Gastrocnemius medialis (tissue), 4 donors: ENCODE data around the gene BRAT1. TPM values are rescaled to one million over a fixed set of nuclear protein-coding genes. Genes with fewer than 3 reads are reported as not detected.
"Not testable (repeated sequence)": the region's sequence is repeated elsewhere in the genome, so short reads cannot be mapped to it uniquely, and the experiment has no call there.

Experiments
- ATAC-seq, 2 donors: fragments of 150-250 bp; one replicate each; pipeline ENCODE4 v1.9.1; 2016
- DNase-seq, 2 donors: peaks; one replicate each; pipeline ENCODE4 v3.0.0-alpha.2; 2019
- H3K27ac ChIP-seq, 4 donors: fragments of 200-600 bp; sonication (generic); 1 replicate in 1 of 4; 2 replicates in 3 of 4; pipeline ENCODE4 v1.5.1; 2016 to 2018; ENCODE audit warnings: mild to moderate bottlenecking in 2 of 4, moderate library complexity in 1 of 4
- H3K27me3 ChIP-seq, 3 donors: fragments of 200-600 bp; sonication (generic) in 2 of 3; 1 replicate in 1 of 3; 2 replicates in 2 of 3; pipeline versions ENCODE4 v1.5.1 to v1.6.0; 2016 to 2019; ENCODE audit warnings: mild to moderate bottlenecking in 1 of 3, moderate library complexity in 1 of 3
- H3K36me3 ChIP-seq, 2 donors: fragments of 200-600 bp; sonication (generic) in 1 of 2; one replicate each; pipeline ENCODE4 v1.5.1; 2017 to 2018
- H3K4me1 ChIP-seq, 2 donors: fragments of 200-600 bp; sonication (generic) in 1 of 2; one replicate each; pipeline ENCODE4 v1.5.1; 2016 to 2017; ENCODE audit warnings: mild to moderate bottlenecking in 2 of 2
- H3K4me3 ChIP-seq, 4 donors: fragments of 200-600 bp; sonication (generic) in 3 of 4; 1 replicate in 1 of 4; 2 replicates in 3 of 4; pipeline ENCODE4 v1.5.1; 2016 to 2019; ENCODE audit warnings: mild to moderate bottlenecking in 2 of 4
- H3K9me3 ChIP-seq, 3 donors: fragments of 200-600 bp; sonication (generic) in 2 of 3; 1 replicate in 1 of 3; 2 replicates in 2 of 3; pipeline ENCODE4 v1.5.1; 2016 to 2019
- CTCF ChIP-seq, 5 experiments: fragments of 450-650 bp in 3 of 5; fragments of 200-600 bp in 2 of 5; sonication (generic) in 2 of 5; IDR thresholded peaks in 4 of 5; conservative IDR thresholded peaks in 1 of 5; 1 replicate in 4 of 5; 2 replicates in 1 of 5; pipeline ENCODE4 v1.5.1; 2016 to 2019; ENCODE audit warnings: antibody characterized with exemption in 5 of 5, mild to moderate bottlenecking in 3 of 5, moderate library complexity in 3 of 5
- POLR2A ChIP-seq, 2 donors: fragments of 450-650 bp; IDR thresholded peaks; one replicate each; pipeline ENCODE4 v1.6.1; 2017; ENCODE audit warnings: antibody characterized with exemption in 2 of 2, mild to moderate bottlenecking in 2 of 2, moderate library complexity in 2 of 2
- in situ Hi-C, 4 donors: fragments of 200-750 bp; cut with MboI; loops; one replicate each; pipeline versions ENCODE4 v1.15.0 to v1.8.0; 2017; ENCODE audit warnings: low sequenced_read_pairs in 4 of 4
- intact Hi-C: fragments of 100-400 bp; cut with DNase I; formaldehyde crosslinking; loops from one replicate; pipeline ENCODE4 v1.15.1; 2023; ENCODE audit warnings: low total_unique reads
- total RNA-seq, 4 donors: library from RNA; depleted of rRNA; stranded (reverse); fragments of >200 nt; gene quantifications; one replicate each; pipeline versions ENCODE4 v1.1.0 to v1.2.3, GENCODE V29; 2016

The BRAT1 gene
- total RNA-seq, 4 donors from 2014 or later, result 15.3 to 36.4 (median 20.2) TPM

GRCh38 chr7:2532816-2533215 is 22.5 kb downstream of the BRAT1 start:
- intact Hi-C loops, H3K4me1 ChIP-seq, in situ Hi-C loops, H3K9me3 ChIP-seq, H3K27ac ChIP-seq, H3K36me3 ChIP-seq, ATAC-seq, H3K4me3 ChIP-seq, DNase-seq: not testable (repeated sequence)
- peaks cover 5 to 10% (median 6%) of the 10 kb centered on the region in 3 donors for H3K27me3 ChIP-seq

DNA sequence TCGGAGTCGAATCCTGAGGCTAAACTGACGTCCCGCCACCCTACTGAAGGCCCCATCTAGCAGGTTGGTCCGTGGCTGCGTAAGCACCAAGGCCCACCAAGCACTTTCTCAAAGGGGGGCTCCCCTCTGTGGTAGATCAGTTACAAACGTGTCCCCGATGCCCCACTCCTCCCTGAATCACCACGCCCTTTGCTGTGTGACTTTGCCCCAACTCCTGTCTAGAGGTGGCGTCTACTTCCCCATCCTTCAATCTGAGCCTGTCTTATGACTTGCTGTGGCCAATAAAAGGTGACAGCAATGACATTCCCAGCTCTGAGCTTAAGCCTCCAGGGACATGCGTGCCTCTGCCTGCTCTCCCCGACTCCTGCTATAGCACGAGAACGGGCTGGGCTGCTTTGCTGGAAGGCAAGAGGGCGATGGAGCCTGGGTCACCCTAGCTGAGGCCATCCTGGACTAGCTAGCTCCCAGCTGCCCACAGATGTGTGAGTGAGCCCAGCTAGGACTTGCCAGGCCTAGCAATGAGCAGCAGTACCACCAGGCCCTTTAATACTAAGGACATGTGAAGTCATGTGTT is 23.0 kb downstream of the BRAT1 start:
- in situ Hi-C loops, ATAC-seq, DNase-seq, intact Hi-C loops, H3K4me1 ChIP-seq, H3K9me3 ChIP-seq, H3K27ac ChIP-seq, H3K36me3 ChIP-seq, H3K4me3 ChIP-seq: not testable (repeated sequence)
- peaks cover 5 to 10% (median 6%) of the 10 kb centered on the region in 3 donors for H3K27me3 ChIP-seq

DNA sequence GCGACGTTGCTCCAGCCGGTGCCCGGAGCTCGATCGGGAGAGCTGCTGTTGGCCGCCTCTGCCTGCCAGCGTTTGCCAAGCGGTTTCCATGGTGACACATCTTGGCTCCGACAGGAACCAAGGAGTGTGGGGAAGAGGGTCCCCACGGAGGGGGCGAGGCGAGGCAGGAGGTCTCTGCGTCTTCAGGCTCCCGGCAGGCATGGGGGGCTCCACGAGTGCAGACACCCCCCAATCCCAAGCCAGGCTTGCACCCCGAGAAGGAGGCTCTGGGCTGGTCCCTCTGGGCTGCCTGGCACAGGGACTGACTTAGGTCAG is 23.6 kb downstream of the BRAT1 start:
- ATAC-seq, H3K9me3 ChIP-seq, intact Hi-C loops, H3K4me1 ChIP-seq, in situ Hi-C loops, DNase-seq, H3K36me3 ChIP-seq, H3K27ac ChIP-seq, H3K4me3 ChIP-seq: not testable (repeated sequence)
- H3K27me3 ChIP-seq, result peaks cover 5 to 10% (median 6%) of the 10 kb centered on the region in 3 donors

GRCh38 chr7:2530994-2531795 is 24.1 kb downstream of the BRAT1 start:
- in situ Hi-C loops, ATAC-seq, H3K27ac ChIP-seq, intact Hi-C loops, H3K4me1 ChIP-seq, H3K4me3 ChIP-seq, H3K9me3 ChIP-seq, H3K36me3 ChIP-seq, DNase-seq: not testable (repeated sequence)
- peaks cover 5 to 10% (median 6%) of the 10 kb centered on the region in 3 donors for H3K27me3 ChIP-seq

- in situ Hi-C loops, result no loop called here
- intact Hi-C loops, result no loop called here
- ATAC-seq (peak; percentile 34 to 42), DNase-seq (peak in 1 of 2 donors; percentile 32)
- Histone ChIP-seq H3K9me3 (no peaks in the 10 kb centered on the region), H3K4me1 (no peaks in the 10 kb centered on the region), H3K27ac (peak overlapping the region in 2 of 4 donors; percentile 34 to 51), H3K4me3 (no peak overlapping the region), H3K36me3 (no peaks in the 10 kb centered on the region), H3K27me3 (peaks cover 5 to 10% (median 6%) of the 10 kb centered on the region in 3 donors)
- TF ChIP-seq POLR2A (IDR thresholded peaks at IDR 0.05) (no peak), CTCF (IDR thresholded peaks at IDR 0.05 in 4 of 5, conservative IDR thresholded peaks at IDR 0.05 in 1 of 5) (no peak)
Measured at GRCh38 chr7:2530071-2530987, 25.0 kb downstream of the BRAT1 start.

DNA sequence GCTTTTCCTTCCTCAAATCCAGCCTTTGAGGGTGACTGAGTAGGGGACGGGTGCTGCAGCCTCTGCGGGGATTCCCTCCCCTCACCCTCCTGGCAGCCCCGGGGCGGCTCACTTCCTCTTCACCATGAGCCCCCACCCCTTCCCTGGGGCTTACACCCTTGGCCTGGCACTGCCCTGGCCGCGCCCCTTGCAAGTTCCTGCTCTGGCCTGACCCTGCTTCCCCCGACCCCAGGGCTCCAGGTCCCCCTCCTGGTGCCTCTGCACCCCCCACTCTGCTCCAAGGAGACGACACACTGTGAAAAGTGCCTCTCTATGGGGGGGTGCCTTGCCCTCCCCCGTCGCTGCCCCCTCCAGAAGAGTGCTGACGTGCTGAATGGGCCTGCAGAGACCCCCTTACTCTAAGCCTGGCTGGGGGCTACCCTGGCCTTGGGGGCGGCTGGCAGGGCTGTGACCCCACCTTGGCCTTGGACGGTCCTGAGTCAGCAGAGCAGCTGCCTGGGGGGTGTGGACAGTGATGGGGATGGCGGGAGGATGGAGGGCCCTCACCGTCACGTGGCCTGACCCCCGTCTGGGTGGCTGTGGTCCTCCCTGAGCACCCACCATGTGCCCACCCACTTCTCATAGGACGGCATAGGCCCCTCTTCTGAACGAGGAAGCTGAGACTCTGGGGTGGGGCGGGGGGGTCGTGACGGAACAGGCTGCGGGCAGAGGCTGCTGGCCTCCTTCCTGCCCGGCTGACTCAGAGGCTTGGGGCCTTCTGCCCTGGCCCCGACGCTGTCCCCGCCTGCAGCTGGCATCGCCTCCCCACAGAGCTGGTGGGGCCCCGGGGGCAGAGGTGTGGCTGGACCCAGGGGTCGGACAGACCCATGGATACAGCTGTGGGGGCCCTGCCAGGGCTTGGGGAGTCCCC is 25.9 kb downstream of the BRAT1 start:
- DNase-seq, result peak; percentile 48 to 61
- Histone ChIP-seq H3K4me3 (no peak overlapping the region), H3K9me3 (no peaks in the 10 kb centered on the region), H3K27me3 (peaks cover 6 to 19% (median 6%) of the 10 kb centered on the region in 3 donors), H3K27ac (peak overlapping the region in 3 of 4 donors; percentile 43 to 51 (median 44)), H3K36me3 (no peaks in the 10 kb centered on the region), H3K4me1 (peaks cover 0 to 2% of the 10 kb centered on the region in 2 donors)
- ATAC-seq, result peak; percentile 16 to 30
- intact Hi-C loops, result no loop called here
- in situ Hi-C loops, result no loop called here
- no peak for TF ChIP-seq CTCF (IDR thresholded peaks at IDR 0.05 in 4 of 5, conservative IDR thresholded peaks at IDR 0.05 in 1 of 5)
- TF ChIP-seq POLR2A (IDR thresholded peaks at IDR 0.05), result no peak
